Measurements from ENCODE around the gene PDCD2L. TPM values are rescaled to one million over a fixed set of nuclear protein-coding genes. Genes with fewer than 3 reads are reported as not detected.
A peak's percentile ranks its signal among the peaks of the same experiment; 100 is the strongest.

PDCD2L gene
- total and polyA plus RNA-seq, 10 of the 15 experiments (the other 5 are each of a cell fraction or from before 2014, with no cell fraction given), result 7.2 to 41.3 (median 26.9) TPM

DNA sequence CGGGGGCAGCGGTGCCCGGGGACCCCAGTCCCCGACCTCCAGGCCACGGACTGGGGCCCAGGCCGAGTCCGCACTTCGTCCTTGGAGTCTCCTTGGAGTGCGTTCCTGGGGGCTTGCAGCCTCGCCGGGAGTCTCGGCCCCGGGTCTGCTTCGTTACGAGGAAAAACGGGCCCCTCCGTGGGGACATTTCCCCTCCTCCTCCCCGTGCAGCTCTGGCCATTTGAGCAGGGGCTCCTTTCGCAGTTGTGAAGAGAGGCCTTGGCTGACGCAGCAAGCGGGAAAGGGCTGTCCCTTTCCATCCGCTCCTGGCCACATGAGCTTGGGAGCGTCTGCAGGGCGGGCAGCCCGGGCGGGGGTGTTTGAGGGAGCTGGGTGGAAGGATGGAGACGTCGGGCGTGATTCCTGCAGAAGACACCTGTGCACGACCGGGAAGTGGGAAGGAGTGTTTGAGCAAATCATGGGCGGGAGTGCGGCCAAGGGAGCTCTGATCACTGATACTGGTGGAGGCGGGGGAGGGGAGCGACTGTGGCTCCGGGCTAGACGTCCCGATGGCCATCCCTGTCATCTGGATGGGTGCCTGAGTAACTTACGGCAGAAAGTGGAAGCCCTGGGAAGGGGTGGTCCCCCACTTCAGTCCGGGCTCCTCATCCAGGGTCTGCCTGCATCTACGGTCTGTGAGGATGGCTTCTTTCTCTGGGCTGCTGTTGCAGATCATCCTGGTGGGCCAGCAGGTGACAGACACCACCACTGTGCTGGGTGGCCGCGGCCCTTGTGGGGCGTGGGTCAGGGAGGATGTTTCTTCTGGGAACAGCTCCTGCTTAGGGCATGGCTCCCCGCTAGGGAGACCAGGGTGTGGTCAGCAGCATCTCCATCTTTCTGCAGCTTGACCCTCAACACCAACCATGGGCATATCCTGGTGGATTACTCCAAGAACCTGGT, 38.5 kb upstream of the PDCD2L start (continued):
- no peak for TF ChIP-seq KAT2A (conservative IDR thresholded peaks at IDR 0.05; ENCODE audit: control insufficient read depth, low read depth, low read length)

GRCh38 chr19:34366738-34367623, 37.2 kb upstream of the PDCD2L start:
- in situ Hi-C loops (cut with MboI) (no loop called here), intact Hi-C loops (cut with micrococcal nuclease; ENCODE audit: unreplicated experiment) (no loop called here)
- FAIRE-seq (no peak), ATAC-seq (no peak), DNase-seq (ENCODE audit: low read depth, low spot score) (no peak)
- Histone ChIP-seq H3K4me3 (peak overlapping the region; percentile 100), H3K4me2 (ENCODE audit: control insufficient read depth, insufficient read depth) (peak overlapping the region; percentile 12), H3K27ac (ENCODE audit: control insufficient read depth, insufficient read depth) (peak overlapping the region; percentile 74; the same call in 1 of the 2 replicates), H2AFZ (ENCODE audit: control insufficient read depth, low read depth, low read length) (no peak overlapping the region), H3K36me3 (ENCODE audit: control insufficient read depth in 2 of 2, insufficient read depth in 2 of 2, low read length in 1 of 2) (peaks cover 16 to 36% of the 10 kb centered on the region in 2 experiments), H3K9ac (ENCODE audit: control insufficient read depth, insufficient read depth, low read length) (peak overlapping the region; percentile 87), H3K79me2 (ENCODE audit: control insufficient read depth, insufficient read depth, low read length) (peaks cover 49% of the 10 kb centered on the region), H4K20me1 (ENCODE audit: control insufficient read depth, insufficient read depth) (peaks cover 4% of the 10 kb centered on the region; the same call in 1 of the 2 replicates), H3K27me3 (replicated peaks in 1 of 2; ENCODE audit: control insufficient read depth in 2 of 2, insufficient read depth in 2 of 2, low read length in 1 of 2) (no peaks in the 10 kb centered on the region), H3K9me3 (replicated peaks; ENCODE audit: control insufficient read depth, insufficient read depth, low read length) (no peaks in the 10 kb centered on the region), H3K4me1 (ENCODE audit: control insufficient read depth, insufficient read depth, low read length) (peaks cover 14% of the 10 kb centered on the region)
- POLR2A ChIA-PET, result interaction anchor here (0.9 kb wide), 1 partner anchor 10 kb away, joined by 3 read pairs; no protein-coding TSS in a partner anchor
- BruUV-seq (replicated peaks), result TSS peak; percentile 24
- TF ChIP-seq SP1 (IDR thresholded peaks at IDR 0.05; ENCODE audit: low read depth, low read length) (no peak), HCFC1 (IDR thresholded peaks at IDR 0.05; ENCODE audit: low read length) (no peak), ATF7 (IDR thresholded peaks at IDR 0.05; ENCODE audit: low read depth) (no peak)
- TF ChIP-seq, protein P1, sequence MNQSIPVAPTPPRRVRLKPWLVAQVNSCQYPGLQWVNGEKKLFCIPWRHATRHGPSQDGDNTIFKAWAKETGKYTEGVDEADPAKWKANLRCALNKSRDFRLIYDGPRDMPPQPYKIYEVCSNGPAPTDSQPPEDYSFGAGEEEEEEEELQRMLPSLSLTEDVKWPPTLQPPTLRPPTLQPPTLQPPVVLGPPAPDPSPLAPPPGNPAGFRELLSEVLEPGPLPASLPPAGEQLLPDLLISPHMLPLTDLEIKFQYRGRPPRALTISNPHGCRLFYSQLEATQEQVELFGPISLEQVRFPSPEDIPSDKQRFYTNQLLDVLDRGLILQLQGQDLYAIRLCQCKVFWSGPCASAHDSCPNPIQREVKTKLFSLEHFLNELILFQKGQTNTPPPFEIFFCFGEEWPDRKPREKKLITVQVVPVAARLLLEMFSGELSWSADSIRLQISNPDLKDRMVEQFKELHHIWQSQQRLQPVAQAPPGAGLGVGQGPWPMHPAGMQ (IDR thresholded peaks at IDR 0.05; ENCODE audit: borderline replicate concordance), result no peak
- TF ChIP-seq, protein P2, sequence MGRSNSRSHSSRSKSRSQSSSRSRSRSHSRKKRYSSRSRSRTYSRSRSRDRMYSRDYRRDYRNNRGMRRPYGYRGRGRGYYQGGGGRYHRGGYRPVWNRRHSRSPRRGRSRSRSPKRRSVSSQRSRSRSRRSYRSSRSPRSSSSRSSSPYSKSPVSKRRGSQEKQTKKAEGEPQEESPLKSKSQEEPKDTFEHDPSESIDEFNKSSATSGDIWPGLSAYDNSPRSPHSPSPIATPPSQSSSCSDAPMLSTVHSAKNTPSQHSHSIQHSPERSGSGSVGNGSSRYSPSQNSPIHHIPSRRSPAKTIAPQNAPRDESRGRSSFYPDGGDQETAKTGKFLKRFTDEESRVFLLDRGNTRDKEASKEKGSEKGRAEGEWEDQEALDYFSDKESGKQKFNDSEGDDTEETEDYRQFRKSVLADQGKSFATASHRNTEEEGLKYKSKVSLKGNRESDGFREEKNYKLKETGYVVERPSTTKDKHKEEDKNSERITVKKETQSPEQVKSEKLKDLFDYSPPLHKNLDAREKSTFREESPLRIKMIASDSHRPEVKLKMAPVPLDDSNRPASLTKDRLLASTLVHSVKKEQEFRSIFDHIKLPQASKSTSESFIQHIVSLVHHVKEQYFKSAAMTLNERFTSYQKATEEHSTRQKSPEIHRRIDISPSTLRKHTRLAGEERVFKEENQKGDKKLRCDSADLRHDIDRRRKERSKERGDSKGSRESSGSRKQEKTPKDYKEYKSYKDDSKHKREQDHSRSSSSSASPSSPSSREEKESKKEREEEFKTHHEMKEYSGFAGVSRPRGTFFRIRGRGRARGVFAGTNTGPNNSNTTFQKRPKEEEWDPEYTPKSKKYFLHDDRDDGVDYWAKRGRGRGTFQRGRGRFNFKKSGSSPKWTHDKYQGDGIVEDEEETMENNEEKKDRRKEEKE (IDR thresholded peaks at IDR 0.05), result no peak
- RAD21 ChIA-PET (ENCODE audit: unreplicated experiment), result no interaction called here
- CTCF ChIA-PET, result interaction anchor here (1.4 kb wide), 1 partner anchor 63 kb away, joined by 3 read pairs; no protein-coding TSS in a partner anchor
- WGBS (ENCODE audit: insufficient coverage, insufficient replicate concordance, low lambda C conversion rate, missing lambda C conversion rate), result 73% methylated on average over 10 of the region's 10 CpGs
- SMC1A ChIA-PET (ENCODE audit: uncharacterized antibody, unreplicated experiment), result interaction anchor here (0.9 kb wide), 1 partner anchor 20 kb away, joined by 3 read pairs; no protein-coding TSS in a partner anchor
